Measurements from ENCODE around the gene NBEA. TPM values are rescaled to one million over a fixed set of nuclear protein-coding genes. Genes with fewer than 3 reads are reported as not detected.

Gene NBEA
- total RNA-seq, 4 donors from 2014 or later = 1.4 to 14.9 (median 4.1) TPM

DNA sequence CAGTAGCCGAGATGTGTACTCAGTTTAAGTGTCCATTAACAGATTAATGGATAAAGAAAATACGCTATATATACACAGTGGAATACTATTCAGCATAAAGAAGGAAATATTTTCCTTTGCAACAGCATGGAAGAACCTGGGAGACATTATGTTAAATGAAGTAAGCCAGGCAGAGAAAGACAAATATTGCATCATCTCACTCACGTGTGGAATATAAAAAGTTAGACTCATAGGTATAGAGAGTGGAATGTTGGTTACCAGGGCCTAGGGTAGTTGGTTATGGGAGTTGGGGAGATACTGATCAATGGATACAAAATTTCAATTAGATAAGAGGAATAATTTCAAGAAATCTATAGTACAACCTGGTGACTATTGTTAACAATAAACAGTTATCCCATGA lies 324.3 kb downstream of the NBEA start:
- Histone ChIP-seq H3K36me3 (no peaks in the 10 kb centered on the region), H3K4me1 (no peaks in the 10 kb centered on the region), H3K9me3 (no peaks in the 10 kb centered on the region), H3K4me3 (no peak overlapping the region), H3K27ac (no peak overlapping the region), H3K27me3 (no peaks in the 10 kb centered on the region)
- no peak for DNase-seq
- TF ChIP-seq, protein P1, sequence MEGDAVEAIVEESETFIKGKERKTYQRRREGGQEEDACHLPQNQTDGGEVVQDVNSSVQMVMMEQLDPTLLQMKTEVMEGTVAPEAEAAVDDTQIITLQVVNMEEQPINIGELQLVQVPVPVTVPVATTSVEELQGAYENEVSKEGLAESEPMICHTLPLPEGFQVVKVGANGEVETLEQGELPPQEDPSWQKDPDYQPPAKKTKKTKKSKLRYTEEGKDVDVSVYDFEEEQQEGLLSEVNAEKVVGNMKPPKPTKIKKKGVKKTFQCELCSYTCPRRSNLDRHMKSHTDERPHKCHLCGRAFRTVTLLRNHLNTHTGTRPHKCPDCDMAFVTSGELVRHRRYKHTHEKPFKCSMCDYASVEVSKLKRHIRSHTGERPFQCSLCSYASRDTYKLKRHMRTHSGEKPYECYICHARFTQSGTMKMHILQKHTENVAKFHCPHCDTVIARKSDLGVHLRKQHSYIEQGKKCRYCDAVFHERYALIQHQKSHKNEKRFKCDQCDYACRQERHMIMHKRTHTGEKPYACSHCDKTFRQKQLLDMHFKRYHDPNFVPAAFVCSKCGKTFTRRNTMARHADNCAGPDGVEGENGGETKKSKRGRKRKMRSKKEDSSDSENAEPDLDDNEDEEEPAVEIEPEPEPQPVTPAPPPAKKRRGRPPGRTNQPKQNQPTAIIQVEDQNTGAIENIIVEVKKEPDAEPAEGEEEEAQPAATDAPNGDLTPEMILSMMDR (IDR thresholded peaks at IDR 0.05) = no peak
- TF ChIP-seq POLR2A (IDR thresholded peaks at IDR 0.05) = no peak

DNA sequence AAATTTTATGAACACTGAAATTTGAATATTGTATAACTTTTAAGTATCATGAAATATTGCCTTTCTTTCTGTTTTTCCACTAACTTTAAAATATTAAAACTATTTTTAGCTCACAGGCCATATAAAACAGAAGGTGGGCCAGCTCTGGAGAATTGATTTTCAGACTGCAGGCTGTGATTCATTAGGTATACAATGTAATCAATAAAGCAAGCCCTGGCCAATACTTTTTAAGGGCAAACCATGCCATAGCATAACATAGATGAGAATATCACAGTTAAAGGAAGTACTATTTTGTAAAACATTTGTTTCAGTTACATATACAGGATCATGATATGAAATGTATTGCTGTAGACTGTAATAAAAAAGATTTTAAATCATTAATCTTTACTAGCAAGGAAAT lies 336.8 kb downstream of the NBEA start:
- no peaks in the 10 kb centered on the region for H3K36me3 ChIP-seq
- H3K4me3 ChIP-seq = no peak overlapping the region
- H3K4me1 ChIP-seq = no peaks in the 10 kb centered on the region
- H3K27ac ChIP-seq = no peak overlapping the region
- TF ChIP-seq, protein P1 (IDR thresholded peaks at IDR 0.05) = no peak
- TF ChIP-seq POLR2A (IDR thresholded peaks at IDR 0.05) = no peak
- H3K27me3 ChIP-seq = no peaks in the 10 kb centered on the region
- DNase-seq = no peak
- no peaks in the 10 kb centered on the region for H3K9me3 ChIP-seq

DNA sequence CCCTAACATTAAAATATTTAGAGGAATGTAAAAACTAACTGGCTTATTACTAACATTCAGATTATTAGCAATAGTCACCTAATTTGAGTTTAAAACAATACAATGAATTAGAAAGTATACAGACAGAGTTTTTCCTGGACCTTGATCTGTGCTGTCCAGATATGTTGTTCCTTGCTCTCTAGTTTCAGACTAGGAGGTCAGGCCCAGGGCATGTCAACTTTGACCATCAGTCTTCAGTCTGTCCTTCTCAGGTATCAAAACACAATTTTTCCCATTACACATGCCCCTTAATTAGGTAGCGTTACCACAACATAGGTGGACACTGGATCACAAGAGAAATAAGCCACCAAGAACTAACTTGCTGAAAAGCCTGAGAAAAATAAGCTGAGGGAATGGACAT lies 337.4 kb downstream of the NBEA start:
- no peak overlapping the region for H3K4me3 ChIP-seq
- no peak for DNase-seq
- no peaks in the 10 kb centered on the region for H3K9me3 ChIP-seq
- no peaks in the 10 kb centered on the region for H3K4me1 ChIP-seq
- H3K36me3 ChIP-seq = no peaks in the 10 kb centered on the region
- H3K27ac ChIP-seq = no peak overlapping the region
- H3K27me3 ChIP-seq = no peaks in the 10 kb centered on the region
- TF ChIP-seq POLR2A (IDR thresholded peaks at IDR 0.05) = no peak
- TF ChIP-seq, protein P1 (IDR thresholded peaks at IDR 0.05) = no peak

DNA sequence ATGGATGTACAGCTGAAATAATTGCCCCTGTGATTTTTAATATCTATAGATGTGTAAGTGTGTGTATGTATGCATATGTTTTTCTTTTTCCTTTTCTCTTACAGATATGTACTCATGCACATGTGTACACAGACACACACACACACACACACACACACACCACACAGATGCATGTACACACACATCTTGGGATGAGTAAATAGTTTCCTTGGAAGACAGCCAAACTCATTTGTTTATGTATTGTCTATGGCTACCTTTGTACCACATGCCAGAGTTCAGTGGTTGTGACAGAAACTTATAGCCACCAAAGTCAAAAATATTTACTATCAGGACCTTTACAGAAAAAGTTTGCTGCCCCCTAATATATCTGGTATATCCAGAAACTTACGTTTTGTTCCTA lies 341.8 kb downstream of the NBEA start:
- TF ChIP-seq POLR2A (IDR thresholded peaks at IDR 0.05) = no peak
- TF ChIP-seq, protein P1 (IDR thresholded peaks at IDR 0.05) = no peak
- H3K36me3 ChIP-seq = no peaks in the 10 kb centered on the region
- no peaks in the 10 kb centered on the region for H3K27me3 ChIP-seq
- no peak for DNase-seq
- H3K4me3 ChIP-seq = no peak overlapping the region
- no peaks in the 10 kb centered on the region for H3K4me1 ChIP-seq
- no peak overlapping the region for H3K27ac ChIP-seq
- H3K9me3 ChIP-seq = no peaks in the 10 kb centered on the region

DNA sequence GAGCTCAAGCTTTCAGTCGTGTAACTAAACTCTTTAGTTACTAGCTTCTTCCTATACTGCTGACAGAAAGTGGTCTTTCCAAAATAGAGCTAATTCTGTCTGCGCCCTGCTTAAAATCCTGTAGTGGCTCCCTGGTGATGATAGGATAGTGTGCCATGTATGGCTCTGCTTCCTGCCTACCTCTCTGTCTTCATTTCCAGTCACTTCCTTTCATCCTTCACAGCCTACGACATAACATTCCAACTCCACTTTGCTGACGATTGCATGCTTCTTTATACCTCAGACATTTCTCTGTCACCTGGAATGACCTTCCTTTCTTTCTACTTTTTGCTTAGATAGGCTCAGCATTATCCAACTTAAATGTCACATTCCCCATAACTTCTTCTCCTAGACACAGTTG lies 343.6 kb downstream of the NBEA start:
- no peak overlapping the region for H3K4me3 ChIP-seq
- H3K27ac ChIP-seq = no peak overlapping the region
- DNase-seq = no peak
- no peaks in the 10 kb centered on the region for H3K36me3 ChIP-seq
- H3K27me3 ChIP-seq = no peaks in the 10 kb centered on the region
- no peaks in the 10 kb centered on the region for H3K4me1 ChIP-seq
- H3K9me3 ChIP-seq = no peaks in the 10 kb centered on the region
- TF ChIP-seq POLR2A (IDR thresholded peaks at IDR 0.05) = no peak
- TF ChIP-seq, protein P1 (IDR thresholded peaks at IDR 0.05) = no peak

DNA sequence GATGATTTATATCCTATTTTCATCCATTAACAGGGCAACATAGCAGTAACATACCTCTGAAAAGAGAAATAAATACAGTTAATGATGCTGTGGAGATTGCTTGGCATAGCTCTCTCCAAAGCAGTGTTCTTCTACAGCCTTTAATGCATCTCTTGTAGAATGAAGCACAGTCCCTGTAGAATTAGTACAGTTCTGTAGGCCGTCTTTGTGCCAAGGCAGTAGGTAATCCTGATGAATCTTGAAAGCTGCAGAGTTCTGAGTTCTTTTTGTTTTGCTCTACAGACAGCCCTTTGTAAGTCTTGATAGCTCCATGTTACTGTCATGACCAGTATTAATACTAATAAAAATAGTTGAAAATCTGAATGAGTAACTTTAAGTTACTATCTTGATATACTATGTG lies 350.3 kb downstream of the NBEA start:
- Histone ChIP-seq H3K36me3 (no peaks in the 10 kb centered on the region), H3K4me3 (no peak overlapping the region), H3K4me1 (no peaks in the 10 kb centered on the region), H3K27ac (no peak overlapping the region), H3K27me3 (no peaks in the 10 kb centered on the region), H3K9me3 (no peaks in the 10 kb centered on the region)
- no peak for DNase-seq
- TF ChIP-seq, protein P1 (IDR thresholded peaks at IDR 0.05) = no peak
- no peak for TF ChIP-seq POLR2A (IDR thresholded peaks at IDR 0.05)
